RWPE2 (cell line): ENCODE measurements around the gene TRIM44.

Source experiments
- ATAC-seq: fragments of 200-7000 bp; cut with Tn5 transposase; 3 replicates; pipeline ENCODE4 v1.9.1; 2021; ENCODE audit warnings: low read depth
- DNase-seq: peaks from one replicate; pipeline ENCODE4 v3.0.0-alpha.2; 2020; ENCODE audit warnings: low spot score
- H3K27ac ChIP-seq: fragments of 450-650 bp; 2 replicates; pipeline ENCODE4 v1.5.1; 2017; ENCODE audit warnings: mild to moderate bottlenecking; ENCODE audit not compliant: poor library complexity, severe bottlenecking
- H3K27me3 ChIP-seq: fragments of 250-450 bp; sonication (Bioruptor Pico); 2 replicates; pipeline ENCODE4 v1.5.1; 2021; ENCODE audit warnings: mild to moderate bottlenecking, moderate library complexity; ENCODE audit not compliant: insufficient read depth, poor library complexity, severe bottlenecking
- H3K36me3 ChIP-seq: fragments of 250-450 bp; sonication (Bioruptor Pico); 2 replicates; pipeline ENCODE4 v1.5.1; 2020; ENCODE audit warnings: low read depth, mild to moderate bottlenecking, moderate library complexity
- H3K4me1 ChIP-seq: fragments of 250-450 bp; sonication (Bioruptor Pico); 2 replicates; pipeline ENCODE4 v1.5.1; 2021; ENCODE audit warnings: mild to moderate bottlenecking, moderate library complexity; ENCODE audit not compliant: insufficient read depth, poor library complexity, severe bottlenecking
- H3K4me3 ChIP-seq: fragments of 250-450 bp; sonication (Bioruptor Pico); 2 replicates; pipeline ENCODE4 v1.5.1; 2021; ENCODE audit warnings: mild to moderate bottlenecking, moderate library complexity; ENCODE audit not compliant: severe bottlenecking
- H3K9me3 ChIP-seq: fragments of 250-450 bp; sonication (Bioruptor Pico); 2 replicates; pipeline ENCODE4 v1.5.1; 2021; ENCODE audit warnings: mild to moderate bottlenecking, moderate library complexity; ENCODE audit not compliant: severe bottlenecking
- TF ChIP-seq, protein P1 (sequence below): fragments of 450-650 bp; IDR thresholded peaks from one replicate; pipeline ENCODE4 v1.5.1; 2017; ENCODE audit warnings: mild to moderate bottlenecking, moderate library complexity; ENCODE audit not compliant: poor library complexity, severe bottlenecking

Gene TRIM44

GRCh38 chr11:35780951-35781860 lies 118.6 kb downstream of the TRIM44 start:
- TF ChIP-seq, protein P1, sequence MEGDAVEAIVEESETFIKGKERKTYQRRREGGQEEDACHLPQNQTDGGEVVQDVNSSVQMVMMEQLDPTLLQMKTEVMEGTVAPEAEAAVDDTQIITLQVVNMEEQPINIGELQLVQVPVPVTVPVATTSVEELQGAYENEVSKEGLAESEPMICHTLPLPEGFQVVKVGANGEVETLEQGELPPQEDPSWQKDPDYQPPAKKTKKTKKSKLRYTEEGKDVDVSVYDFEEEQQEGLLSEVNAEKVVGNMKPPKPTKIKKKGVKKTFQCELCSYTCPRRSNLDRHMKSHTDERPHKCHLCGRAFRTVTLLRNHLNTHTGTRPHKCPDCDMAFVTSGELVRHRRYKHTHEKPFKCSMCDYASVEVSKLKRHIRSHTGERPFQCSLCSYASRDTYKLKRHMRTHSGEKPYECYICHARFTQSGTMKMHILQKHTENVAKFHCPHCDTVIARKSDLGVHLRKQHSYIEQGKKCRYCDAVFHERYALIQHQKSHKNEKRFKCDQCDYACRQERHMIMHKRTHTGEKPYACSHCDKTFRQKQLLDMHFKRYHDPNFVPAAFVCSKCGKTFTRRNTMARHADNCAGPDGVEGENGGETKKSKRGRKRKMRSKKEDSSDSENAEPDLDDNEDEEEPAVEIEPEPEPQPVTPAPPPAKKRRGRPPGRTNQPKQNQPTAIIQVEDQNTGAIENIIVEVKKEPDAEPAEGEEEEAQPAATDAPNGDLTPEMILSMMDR = no peak
- no peaks in the 10 kb centered on the region for H3K9me3 ChIP-seq
- ATAC-seq (peak; percentile 94), DNase-seq (no peak)
- H3K36me3 ChIP-seq = no peaks in the 10 kb centered on the region
- H3K27ac ChIP-seq = no peak overlapping the region
- no peaks in the 10 kb centered on the region for H3K27me3 ChIP-seq
- peaks cover 24% of the 10 kb centered on the region for H3K4me1 ChIP-seq
- H3K4me3 ChIP-seq = no peak overlapping the region

DNA sequence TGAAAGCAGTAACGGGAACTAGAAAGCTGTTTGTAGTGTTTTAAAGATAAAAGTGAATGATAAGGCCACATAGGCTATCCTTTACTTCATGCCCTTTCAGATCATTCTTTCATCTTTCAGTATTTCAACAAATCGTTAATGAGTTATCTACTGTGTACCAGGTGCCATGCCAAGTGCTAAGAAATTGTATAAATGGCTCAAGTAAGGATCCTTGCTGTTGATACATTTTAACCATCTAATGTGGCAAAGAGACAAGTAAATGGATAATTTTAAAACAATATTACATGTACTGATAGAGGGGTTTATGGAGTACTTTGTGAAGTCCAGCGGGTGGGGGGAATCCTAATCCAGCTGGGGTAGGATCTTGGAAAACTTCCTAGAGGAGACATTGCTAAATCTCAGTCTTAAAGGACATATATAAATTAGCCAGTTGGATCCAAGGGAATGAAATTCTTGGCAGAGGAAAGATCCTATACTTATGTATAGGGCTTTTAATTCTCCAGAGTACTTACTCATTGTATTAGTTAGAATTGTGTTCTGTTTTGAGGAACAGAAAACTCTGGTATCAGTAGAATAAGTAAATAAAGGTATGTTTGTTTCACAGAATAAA lies 119.4 kb downstream of the TRIM44 start:
- peaks cover 26% of the 10 kb centered on the region for H3K4me1 ChIP-seq
- DNase-seq = no peak
- H3K9me3 ChIP-seq = no peaks in the 10 kb centered on the region
- no peak for ATAC-seq
- H3K4me3 ChIP-seq = no peak overlapping the region
- TF ChIP-seq, protein P1 = no peak
- no peak overlapping the region for H3K27ac ChIP-seq
- no peaks in the 10 kb centered on the region for H3K36me3 ChIP-seq
- H3K27me3 ChIP-seq = no peaks in the 10 kb centered on the region

- Histone ChIP-seq H3K4me3 (no peak overlapping the region), H3K27me3 (no peaks in the 10 kb centered on the region), H3K27ac (no peak overlapping the region), H3K9me3 (no peaks in the 10 kb centered on the region), H3K36me3 (no peaks in the 10 kb centered on the region), H3K4me1 (peaks cover 26% of the 10 kb centered on the region)
- no peak for ATAC-seq
- TF ChIP-seq, protein P1 = no peak
- no peak for DNase-seq
These were observed 121.2 kb downstream of the TRIM44 start for GRCh38 chr11:35783809-35784208.

GRCh38 chr11:35784699-35785098 lies 122.1 kb downstream of the TRIM44 start:
- TF ChIP-seq, protein P1 = no peak
- ATAC-seq (no peak), DNase-seq (no peak)
- Histone ChIP-seq H3K27ac (peak overlapping the region; percentile 18), H3K27me3 (no peaks in the 10 kb centered on the region), H3K36me3 (no peaks in the 10 kb centered on the region), H3K9me3 (no peaks in the 10 kb centered on the region), H3K4me1 (peaks cover 26% of the 10 kb centered on the region), H3K4me3 (no peak overlapping the region)
